ENCODE data around the gene DNAH2.

Gene DNAH2

DNA sequence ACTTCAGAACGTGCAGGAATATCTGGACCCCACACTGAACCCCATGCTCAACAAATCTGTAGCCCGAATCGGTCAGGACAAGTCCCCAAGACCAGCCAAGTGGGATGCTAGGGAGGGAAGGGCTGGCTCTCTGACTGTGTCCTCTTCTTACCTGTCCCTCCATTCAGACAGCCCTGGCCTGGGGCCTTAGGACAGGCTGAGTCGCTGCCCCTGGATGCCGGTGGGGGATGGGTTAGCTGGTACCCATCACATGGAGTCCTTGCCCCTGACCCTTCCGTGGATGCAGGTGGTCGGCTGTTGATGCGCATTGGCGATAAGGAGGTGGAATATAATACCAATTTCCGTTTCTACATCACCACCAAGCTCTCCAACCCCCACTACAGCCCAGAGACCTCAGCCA is 100.5 kb downstream of the DNAH2 start:
- WGBS, 2 experiments: 87 to 90% methylated on average over 10 of the region's 10 CpGs
- Histone ChIP-seq H3K9me3 (ENCODE audit: control insufficient read depth, low read length) (no peaks in the 10 kb centered on the region), H3K4me1 (ENCODE audit: control insufficient read depth, insufficient read depth, low read length) (no peaks in the 10 kb centered on the region), H3K4me3 (ENCODE audit: insufficient read depth, low read depth, low read length) (no peak overlapping the region), H3K27me3 (ENCODE audit: control insufficient read depth, insufficient read depth, low read length, poor library complexity, severe bottlenecking) (no peaks in the 10 kb centered on the region), H3K27ac (ENCODE audit: insufficient read depth, low read depth, low read length, poor library complexity, severe bottlenecking) (no peak overlapping the region), H3K36me3 (ENCODE audit: control insufficient read depth, insufficient read depth, low read length) (no peaks in the 10 kb centered on the region)

- H3K4me3 ChIP-seq (ENCODE audit: insufficient read depth, low read depth, low read length): no peak overlapping the region
- H3K4me1 ChIP-seq (ENCODE audit: control insufficient read depth, insufficient read depth, low read length): no peaks in the 10 kb centered on the region
- 90% methylated on average over 27 of the region's 27 CpGs for WGBS, 2 experiments
- no peaks in the 10 kb centered on the region for H3K36me3 ChIP-seq (ENCODE audit: control insufficient read depth, insufficient read depth, low read length)
- no peak overlapping the region for H3K27ac ChIP-seq (ENCODE audit: insufficient read depth, low read depth, low read length, poor library complexity, severe bottlenecking)
- peaks cover 9% of the 10 kb centered on the region for H3K27me3 ChIP-seq (ENCODE audit: control insufficient read depth, insufficient read depth, low read length, poor library complexity, severe bottlenecking)
- H3K9me3 ChIP-seq (ENCODE audit: control insufficient read depth, low read length): no peaks in the 10 kb centered on the region
Observed at GRCh38 chr17:7818746-7819645, 101.5 kb downstream of the DNAH2 start.

- H3K36me3 ChIP-seq (ENCODE audit: control insufficient read depth, insufficient read depth, low read length): no peaks in the 10 kb centered on the region
- no peak overlapping the region for H3K4me3 ChIP-seq (ENCODE audit: insufficient read depth, low read depth, low read length)
- H3K27me3 ChIP-seq (ENCODE audit: control insufficient read depth, insufficient read depth, low read length, poor library complexity, severe bottlenecking): peaks cover 16% of the 10 kb centered on the region
- 73 to 78% methylated on average over 5 of the region's 5 CpGs for WGBS, 2 experiments
- no peak overlapping the region for H3K27ac ChIP-seq (ENCODE audit: insufficient read depth, low read depth, low read length, poor library complexity, severe bottlenecking)
- H3K4me1 ChIP-seq (ENCODE audit: control insufficient read depth, insufficient read depth, low read length): no peaks in the 10 kb centered on the region
- H3K9me3 ChIP-seq (ENCODE audit: control insufficient read depth, low read length): no peaks in the 10 kb centered on the region
Observed at GRCh38 chr17:7820231-7820630, 102.7 kb downstream of the DNAH2 start.

DNA sequence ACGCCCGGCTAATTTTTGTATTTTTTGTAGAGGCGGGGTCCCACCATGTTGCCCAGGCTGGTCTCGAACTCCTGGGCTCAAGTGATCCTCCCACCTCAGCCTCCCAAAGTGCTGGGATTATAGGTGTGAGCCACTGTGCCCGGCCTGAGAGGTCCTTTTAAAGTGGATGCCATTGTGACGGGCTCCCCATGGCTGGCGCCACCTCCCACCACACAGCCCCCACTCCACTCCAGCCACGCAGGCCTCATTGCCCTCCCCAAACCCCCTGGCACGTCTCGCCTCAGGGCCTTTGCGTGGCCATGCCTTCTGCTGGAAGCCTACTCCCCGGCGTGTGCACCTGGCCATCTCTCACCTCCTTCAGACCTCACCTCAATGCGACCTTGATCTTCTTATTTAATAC is 104.6 kb downstream of the DNAH2 start:
- no peak overlapping the region for H3K27ac ChIP-seq (ENCODE audit: insufficient read depth, low read depth, low read length, poor library complexity, severe bottlenecking)
- H3K4me1 ChIP-seq (ENCODE audit: control insufficient read depth, insufficient read depth, low read length): no peaks in the 10 kb centered on the region
- 76 to 78% methylated on average over 14 of the region's 14 CpGs for WGBS, 2 experiments
- no peaks in the 10 kb centered on the region for H3K36me3 ChIP-seq (ENCODE audit: control insufficient read depth, insufficient read depth, low read length)
- no peak overlapping the region for H3K4me3 ChIP-seq (ENCODE audit: insufficient read depth, low read depth, low read length)
- no peaks in the 10 kb centered on the region for H3K9me3 ChIP-seq (ENCODE audit: control insufficient read depth, low read length)
- peaks cover 16% of the 10 kb centered on the region for H3K27me3 ChIP-seq (ENCODE audit: control insufficient read depth, insufficient read depth, low read length, poor library complexity, severe bottlenecking)

GRCh38 chr17:7823581-7824001 is 106.0 kb downstream of the DNAH2 start:
- H3K27me3 ChIP-seq (ENCODE audit: control insufficient read depth, insufficient read depth, low read length, poor library complexity, severe bottlenecking): peaks cover 23% of the 10 kb centered on the region
- no peaks in the 10 kb centered on the region for H3K36me3 ChIP-seq (ENCODE audit: control insufficient read depth, insufficient read depth, low read length)
- no peak overlapping the region for H3K27ac ChIP-seq (ENCODE audit: insufficient read depth, low read depth, low read length, poor library complexity, severe bottlenecking)
- no peaks in the 10 kb centered on the region for H3K4me1 ChIP-seq (ENCODE audit: control insufficient read depth, insufficient read depth, low read length)
- H3K4me3 ChIP-seq (ENCODE audit: insufficient read depth, low read depth, low read length): no peak overlapping the region
- 64 to 66% methylated on average over 20 of the region's 20 CpGs for WGBS, 2 experiments
- H3K9me3 ChIP-seq (ENCODE audit: control insufficient read depth, low read length): no peaks in the 10 kb centered on the region

DNA sequence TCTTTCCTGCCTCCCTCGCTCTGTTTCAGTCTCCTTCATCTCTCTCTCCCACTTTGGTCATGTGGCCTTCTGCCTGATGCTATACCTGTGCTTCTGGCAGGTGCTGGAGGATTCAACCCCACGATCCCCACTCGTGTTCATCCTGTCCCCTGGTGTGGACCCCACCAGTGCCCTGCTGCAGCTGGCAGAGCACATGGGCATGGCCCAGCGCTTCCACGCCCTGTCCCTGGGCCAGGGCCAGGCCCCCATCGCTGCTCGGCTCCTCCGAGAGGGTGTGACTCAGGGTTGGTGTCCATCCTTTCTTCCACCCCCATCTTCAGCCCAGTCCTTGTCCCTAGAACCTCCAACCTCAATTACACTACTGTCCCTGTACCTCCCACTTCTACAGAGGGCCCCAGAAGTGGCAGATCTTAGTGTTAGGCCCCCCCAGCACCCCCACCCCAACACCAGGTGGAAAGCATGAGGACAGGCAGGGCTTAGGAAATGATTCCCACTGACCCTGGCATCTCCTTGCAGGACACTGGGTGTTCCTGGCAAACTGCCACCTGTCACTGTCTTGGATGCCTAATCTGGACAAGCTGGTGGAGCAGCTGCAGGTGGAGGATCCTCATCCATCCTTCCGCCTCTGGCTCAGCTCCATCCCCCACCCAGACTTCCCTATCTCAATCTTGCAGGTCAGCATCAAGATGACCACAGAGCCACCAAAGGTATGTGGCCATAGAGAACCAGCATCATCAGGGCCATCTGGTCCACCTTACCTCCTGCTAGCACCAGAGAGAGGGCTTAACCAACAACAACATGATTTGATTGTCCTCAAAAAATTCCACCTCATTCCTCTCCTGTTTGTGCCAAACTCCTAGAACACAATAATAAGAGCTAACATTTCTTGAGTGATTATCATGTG is 106.7 kb downstream of the DNAH2 start:
- H3K36me3 ChIP-seq (ENCODE audit: control insufficient read depth, insufficient read depth, low read length): no peaks in the 10 kb centered on the region
- H3K4me1 ChIP-seq (ENCODE audit: control insufficient read depth, insufficient read depth, low read length): no peaks in the 10 kb centered on the region
- WGBS, 2 experiments: 89 to 92% methylated on average over 9 of the region's 9 CpGs
- H3K27me3 ChIP-seq (ENCODE audit: control insufficient read depth, insufficient read depth, low read length, poor library complexity, severe bottlenecking): peaks cover 23% of the 10 kb centered on the region
- H3K4me3 ChIP-seq (ENCODE audit: insufficient read depth, low read depth, low read length): no peak overlapping the region
- no peaks in the 10 kb centered on the region for H3K9me3 ChIP-seq (ENCODE audit: control insufficient read depth, low read length)
- no peak overlapping the region for H3K27ac ChIP-seq (ENCODE audit: insufficient read depth, low read depth, low read length, poor library complexity, severe bottlenecking)

DNA sequence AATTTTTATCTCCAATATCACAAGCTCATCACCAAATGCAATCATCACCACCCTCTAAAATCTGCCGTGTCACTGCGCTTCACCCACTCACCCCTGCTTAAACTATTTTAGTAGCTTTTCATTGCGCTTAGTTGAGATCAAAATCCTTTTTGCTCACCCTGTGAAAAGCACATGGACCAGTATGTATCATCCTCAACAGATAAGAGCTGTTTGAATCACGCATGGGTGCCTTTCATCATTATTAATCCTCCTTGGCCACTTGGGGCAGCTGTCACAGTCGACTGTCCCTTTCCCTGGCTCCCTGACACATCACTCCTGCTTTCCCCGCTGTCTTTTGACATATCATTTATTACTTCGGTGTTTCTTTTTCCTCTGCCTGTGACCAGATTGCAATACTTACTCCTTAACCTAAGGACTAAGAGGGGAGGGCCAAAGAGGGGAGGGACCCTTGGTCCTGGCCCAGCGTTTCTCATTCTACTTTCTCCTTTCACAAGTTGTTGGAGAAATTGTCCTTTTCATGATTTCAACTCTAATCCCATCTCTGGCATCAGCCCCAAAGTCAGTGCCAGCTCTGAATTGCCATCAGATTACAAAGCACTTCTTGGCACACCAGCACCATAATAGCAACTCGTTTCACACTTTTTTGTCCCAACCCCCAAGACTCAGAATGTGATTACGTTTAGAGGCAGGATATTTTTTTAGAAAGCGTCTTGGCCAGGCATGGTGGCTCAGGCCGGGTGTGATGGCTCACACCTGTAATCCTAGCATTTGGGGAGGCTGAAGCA is 107.9 kb downstream of the DNAH2 start:
- Histone ChIP-seq H3K4me1 (ENCODE audit: control insufficient read depth, insufficient read depth, low read length) (no peaks in the 10 kb centered on the region), H3K27ac (ENCODE audit: insufficient read depth, low read depth, low read length, poor library complexity, severe bottlenecking) (no peak overlapping the region), H3K36me3 (ENCODE audit: control insufficient read depth, insufficient read depth, low read length) (no peaks in the 10 kb centered on the region), H3K9me3 (ENCODE audit: control insufficient read depth, low read length) (no peaks in the 10 kb centered on the region), H3K4me3 (ENCODE audit: insufficient read depth, low read depth, low read length) (no peak overlapping the region), H3K27me3 (ENCODE audit: control insufficient read depth, insufficient read depth, low read length, poor library complexity, severe bottlenecking) (peaks cover 23% of the 10 kb centered on the region)
- WGBS, 2 experiments: 75% methylated on average over 12 of the region's 12 CpGs

DNA sequence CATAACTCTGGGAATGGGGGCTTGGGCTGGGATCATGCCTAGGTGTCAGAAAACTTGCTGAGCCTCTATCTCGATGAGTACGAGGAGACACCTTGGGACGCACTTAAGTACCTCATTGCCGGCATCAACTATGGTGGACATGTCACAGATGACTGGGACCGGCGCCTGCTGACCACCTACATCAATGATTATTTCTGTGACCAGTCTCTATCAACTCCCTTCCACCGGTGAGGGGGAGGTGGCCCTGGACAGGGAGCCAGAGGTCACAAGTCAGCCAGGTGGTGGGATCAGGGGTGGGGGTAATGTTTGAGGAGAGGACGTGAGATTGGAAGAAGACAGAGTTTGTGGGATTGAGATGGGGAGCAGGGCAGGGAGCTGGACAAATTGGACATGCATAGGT is 113.1 kb downstream of the DNAH2 start:
- Histone ChIP-seq H3K27ac (ENCODE audit: insufficient read depth, low read depth, low read length, poor library complexity, severe bottlenecking) (no peak overlapping the region), H3K4me3 (ENCODE audit: insufficient read depth, low read depth, low read length) (no peak overlapping the region), H3K36me3 (ENCODE audit: control insufficient read depth, insufficient read depth, low read length) (no peaks in the 10 kb centered on the region), H3K4me1 (ENCODE audit: control insufficient read depth, insufficient read depth, low read length) (peaks cover 9% of the 10 kb centered on the region), H3K9me3 (ENCODE audit: control insufficient read depth, low read length) (no peaks in the 10 kb centered on the region), H3K27me3 (ENCODE audit: control insufficient read depth, insufficient read depth, low read length, poor library complexity, severe bottlenecking) (peaks cover 36% of the 10 kb centered on the region)
- 91 to 92% methylated on average over 8 of the region's 8 CpGs for WGBS, 2 experiments

DNA sequence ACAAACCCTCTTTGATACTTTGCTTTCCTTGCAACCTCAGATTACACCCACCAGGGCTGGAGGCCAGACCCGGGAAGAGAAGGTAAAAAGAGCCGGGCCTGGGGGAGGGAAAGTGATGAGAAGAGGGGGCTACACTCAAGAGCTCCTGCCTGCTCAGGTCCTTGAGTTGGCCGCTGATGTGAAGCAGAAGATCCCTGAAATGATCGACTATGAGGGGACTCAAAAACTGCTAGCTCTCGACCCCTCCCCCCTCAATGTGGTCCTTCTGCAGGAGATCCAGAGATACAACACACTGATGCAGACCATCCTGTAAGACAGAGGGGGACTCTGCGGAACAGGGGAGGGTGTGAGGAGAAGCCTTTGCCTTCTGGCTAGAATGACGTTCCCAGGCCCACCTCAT is 113.7 kb downstream of the DNAH2 start:
- Histone ChIP-seq H3K27ac (ENCODE audit: insufficient read depth, low read depth, low read length, poor library complexity, severe bottlenecking) (no peak overlapping the region), H3K4me1 (ENCODE audit: control insufficient read depth, insufficient read depth, low read length) (peaks cover 9% of the 10 kb centered on the region), H3K4me3 (ENCODE audit: insufficient read depth, low read depth, low read length) (no peak overlapping the region), H3K9me3 (ENCODE audit: control insufficient read depth, low read length) (no peaks in the 10 kb centered on the region), H3K27me3 (ENCODE audit: control insufficient read depth, insufficient read depth, low read length, poor library complexity, severe bottlenecking) (peaks cover 36% of the 10 kb centered on the region), H3K36me3 (ENCODE audit: control insufficient read depth, insufficient read depth, low read length) (no peaks in the 10 kb centered on the region)
- 84 to 88% methylated on average over 7 of the region's 7 CpGs for WGBS, 2 experiments

All from ectodermal cell (in vitro differentiated cells).